ENCODE results near the gene HOXA5. TPM values are rescaled to one million over a fixed set of nuclear protein-coding genes. Genes with fewer than 3 reads are reported as not detected.
A peak's percentile ranks its signal among the peaks of the same experiment; 100 is the strongest.

Gene HOXA5
- total RNA-seq, 1 experiment from 2014 or later: 6.7 TPM

GRCh38 chr7:27117887-27118491 is 25.5 kb downstream of the HOXA5 start:
- Histone ChIP-seq H3K4me3 (replicated peaks in 1 of 2; ENCODE audit: low read depth in 1 of 2, low read length in 2 of 2) (no peak overlapping the region), H3K79me2 (ENCODE audit: insufficient read depth, low read length) (peaks cover 4% of the 10 kb centered on the region; the same call in 1 of the 2 replicates), H3K27ac (ENCODE audit: low read depth, low read length) (no peak overlapping the region), H3K36me3 (ENCODE audit: control insufficient read depth in 1 of 2, insufficient read depth in 2 of 2, low read length in 2 of 2) (no peaks in the 10 kb centered on the region), H3K9me2 (ENCODE audit: insufficient read depth) (no peaks in the 10 kb centered on the region), H3K9ac (ENCODE audit: low read length) (no peak overlapping the region), H3K27me3 (ENCODE audit: insufficient read depth, low read length) (peaks cover 12% of the 10 kb centered on the region; the same call in 1 of the 2 replicates), H3K4me2 (ENCODE audit: low read length) (no peak overlapping the region), H3K4me1 (ENCODE audit: control insufficient read depth in 1 of 2, insufficient read depth in 2 of 2, low read length in 2 of 2) (peaks cover 44 to 74% of the 10 kb centered on the region in 2 experiments), H4K20me1 (ENCODE audit: insufficient read depth) (no peaks in the 10 kb centered on the region), H3K9me3 (ENCODE audit: control insufficient read depth in 1 of 2, insufficient read depth in 1 of 2, low read depth in 1 of 2, low read length in 2 of 2) (no peaks in the 10 kb centered on the region), H2AFZ (ENCODE audit: low read depth, low read length, poor library complexity, severe bottlenecking) (no peak overlapping the region)
- POLR2A ChIA-PET: no interaction called here
- BruUV-seq (replicated peaks): no TSS peak
- CTCF ChIA-PET: no interaction called here
- RAD21 ChIA-PET (ENCODE audit: low non-redundant PET in 1 of 2, low total read pairs in 2 of 2, uncharacterized antibody in 2 of 2, unreplicated experiment in 2 of 2): no interaction called here
- ATAC-seq: no peak
- intact Hi-C loops (cut with micrococcal nuclease): no loop called here
- TF ChIP-seq SRF (IDR thresholded peaks at IDR 0.05; ENCODE audit: low read depth): no peak
- TF ChIP-seq MAX (IDR thresholded peaks at IDR 0.05): no peak
- no peak for TF ChIP-seq SP1 (IDR thresholded peaks at IDR 0.05; ENCODE audit: low read depth)
- no peak for TF ChIP-seq FOSL1 (IDR thresholded peaks at IDR 0.05; ENCODE audit: low read depth)
- TF ChIP-seq JUND (IDR thresholded peaks at IDR 0.05): no peak
- TF ChIP-seq ZFX (IDR thresholded peaks at IDR 0.05): no peak
- TF ChIP-seq CBX3 (IDR thresholded peaks at IDR 0.05; ENCODE audit: low read depth): no peak
- no peak for TF ChIP-seq SIN3A (IDR thresholded peaks at IDR 0.05; ENCODE audit: low read depth)
- DNase-seq (ENCODE audit: low read depth, low spot score): no peak

GRCh38 chr7:27116962-27117886 is 26.3 kb downstream of the HOXA5 start:
- no peak overlapping the region for H2AFZ ChIP-seq (ENCODE audit: low read depth, low read length, poor library complexity, severe bottlenecking)
- no peak overlapping the region for H3K27ac ChIP-seq (ENCODE audit: low read depth, low read length)
- no peaks in the 10 kb centered on the region for H3K36me3 ChIP-seq (ENCODE audit: control insufficient read depth in 1 of 2, insufficient read depth in 2 of 2, low read length in 2 of 2)
- H3K9ac ChIP-seq (ENCODE audit: low read length): no peak overlapping the region
- no TSS peak for BruUV-seq (replicated peaks)
- no peak for DNase-seq (ENCODE audit: low read depth, low spot score)
- H3K4me1 ChIP-seq (ENCODE audit: control insufficient read depth in 1 of 2, insufficient read depth in 2 of 2, low read length in 2 of 2): peaks cover 50 to 81% of the 10 kb centered on the region in 2 experiments
- peaks cover 12% of the 10 kb centered on the region for H3K79me2 ChIP-seq (ENCODE audit: insufficient read depth, low read length)
- no peaks in the 10 kb centered on the region for H3K9me3 ChIP-seq (ENCODE audit: control insufficient read depth in 1 of 2, insufficient read depth in 1 of 2, low read depth in 1 of 2, low read length in 2 of 2)
- ChIA-PET CTCF (no interaction called here), RAD21 (ENCODE audit: low non-redundant PET in 1 of 2, low total read pairs in 2 of 2, uncharacterized antibody in 2 of 2, unreplicated experiment in 2 of 2) (no interaction called here), POLR2A (no interaction called here)
- no peaks in the 10 kb centered on the region for H3K9me2 ChIP-seq (ENCODE audit: insufficient read depth)
- no peak for ATAC-seq
- intact Hi-C loops (cut with micrococcal nuclease): no loop called here
- no peaks in the 10 kb centered on the region for H4K20me1 ChIP-seq (ENCODE audit: insufficient read depth)
- peak overlapping the region; percentile 92; the same call in 1 of the 2 replicates for H3K4me2 ChIP-seq (ENCODE audit: low read length)
- no peak overlapping the region for H3K4me3 ChIP-seq (replicated peaks in 1 of 2; ENCODE audit: low read depth in 1 of 2, low read length in 2 of 2)
- H3K27me3 ChIP-seq (ENCODE audit: insufficient read depth, low read length): peaks cover 10% of the 10 kb centered on the region; the same call in 1 of the 2 replicates
- TF ChIP-seq EZH2phosphoT487 (IDR thresholded peaks at IDR 0.05; ENCODE audit: borderline replicate concordance): no peak
- no peak for TF ChIP-seq ATF3 (IDR thresholded peaks at IDR 0.05)
- no peak for TF ChIP-seq ZFX (IDR thresholded peaks at IDR 0.05)
- no peak for TF ChIP-seq CBX3 (IDR thresholded peaks at IDR 0.05; ENCODE audit: low read depth)
- TF ChIP-seq EZH2 (IDR thresholded peaks at IDR 0.05): no peak
- no peak for TF ChIP-seq YY1 (IDR thresholded peaks at IDR 0.05; ENCODE audit: extremely low read depth, insufficient replicate concordance, low read depth, low read length)
- no peak for TF ChIP-seq SRF (IDR thresholded peaks at IDR 0.05; ENCODE audit: low read depth)
- no peak for TF ChIP-seq FOSL1 (IDR thresholded peaks at IDR 0.05; ENCODE audit: low read depth)
- TF ChIP-seq EGR1 (IDR thresholded peaks at IDR 0.05; ENCODE audit: low read depth): no peak
- TF ChIP-seq ZNF274 (IDR thresholded peaks at IDR 0.05; ENCODE audit: low read depth, low read length): no peak
- TF ChIP-seq ELF1 (IDR thresholded peaks at IDR 0.05; ENCODE audit: borderline replicate concordance, low read depth): no peak
- no peak for TF ChIP-seq CEBPB (IDR thresholded peaks at IDR 0.05; ENCODE audit: low read depth)
- TF ChIP-seq TCF7L2 (IDR thresholded peaks at IDR 0.05; ENCODE audit: borderline replicate concordance, extremely low read depth, insufficient read depth, insufficient read length): no peak
- no peak for TF ChIP-seq RAD21 (IDR thresholded peaks at IDR 0.05; ENCODE audit: low read depth)
